ENCODE results near the gene KAT5. TPM values are rescaled to one million over a fixed set of nuclear protein-coding genes. Genes with fewer than 3 reads are reported as not detected.
A peak's percentile ranks its signal among the peaks of the same experiment; 100 is the strongest.

Gene KAT5
- total and polyA plus RNA-seq, 2 of the 13 experiments (the other 11 are each of a cell fraction or from before 2014, with no cell fraction given), result 35.2 to 48.3 TPM

DNA sequence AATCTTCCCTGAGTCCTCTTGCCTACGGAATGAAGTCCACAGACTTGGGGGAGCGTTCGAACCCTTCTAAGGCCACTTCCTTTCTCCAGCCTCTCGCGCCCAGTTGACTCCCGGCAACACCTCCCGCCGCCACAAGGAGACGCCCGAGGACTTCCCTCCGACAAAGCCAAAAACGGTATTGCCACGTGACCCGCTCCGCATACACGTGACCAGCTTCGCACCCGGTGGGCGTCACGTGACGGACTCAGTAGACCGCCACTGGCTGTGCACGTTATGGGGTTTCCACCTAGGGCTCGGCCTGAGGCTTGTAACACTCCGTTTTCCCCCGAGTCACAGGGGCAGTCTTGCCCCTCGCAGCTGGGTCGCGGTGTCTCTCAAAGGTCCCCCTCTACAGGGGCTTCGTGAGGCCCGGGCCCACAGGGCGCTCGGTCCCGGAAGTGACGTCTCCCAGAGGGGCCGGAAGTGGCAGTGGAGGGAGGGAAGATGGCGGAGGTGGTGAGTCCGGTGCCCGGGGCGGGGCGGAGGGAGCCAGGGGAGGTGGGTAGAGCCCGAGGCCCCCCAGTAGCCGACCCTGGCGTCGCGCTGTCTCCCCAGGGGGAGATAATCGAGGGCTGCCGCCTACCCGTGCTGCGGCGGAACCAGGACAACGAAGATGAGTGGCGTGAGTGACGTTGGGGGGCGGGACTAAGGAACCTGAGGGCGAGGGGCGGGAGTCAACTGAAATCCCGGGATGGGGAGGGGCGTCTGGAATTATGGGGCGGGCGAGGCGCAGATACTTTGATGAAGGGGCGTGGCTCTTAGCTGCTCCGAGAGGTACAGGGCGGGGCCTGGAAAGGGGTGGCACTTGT lies at the start of gene KAT5 (continued):
- TF ChIP-seq, protein P1, sequence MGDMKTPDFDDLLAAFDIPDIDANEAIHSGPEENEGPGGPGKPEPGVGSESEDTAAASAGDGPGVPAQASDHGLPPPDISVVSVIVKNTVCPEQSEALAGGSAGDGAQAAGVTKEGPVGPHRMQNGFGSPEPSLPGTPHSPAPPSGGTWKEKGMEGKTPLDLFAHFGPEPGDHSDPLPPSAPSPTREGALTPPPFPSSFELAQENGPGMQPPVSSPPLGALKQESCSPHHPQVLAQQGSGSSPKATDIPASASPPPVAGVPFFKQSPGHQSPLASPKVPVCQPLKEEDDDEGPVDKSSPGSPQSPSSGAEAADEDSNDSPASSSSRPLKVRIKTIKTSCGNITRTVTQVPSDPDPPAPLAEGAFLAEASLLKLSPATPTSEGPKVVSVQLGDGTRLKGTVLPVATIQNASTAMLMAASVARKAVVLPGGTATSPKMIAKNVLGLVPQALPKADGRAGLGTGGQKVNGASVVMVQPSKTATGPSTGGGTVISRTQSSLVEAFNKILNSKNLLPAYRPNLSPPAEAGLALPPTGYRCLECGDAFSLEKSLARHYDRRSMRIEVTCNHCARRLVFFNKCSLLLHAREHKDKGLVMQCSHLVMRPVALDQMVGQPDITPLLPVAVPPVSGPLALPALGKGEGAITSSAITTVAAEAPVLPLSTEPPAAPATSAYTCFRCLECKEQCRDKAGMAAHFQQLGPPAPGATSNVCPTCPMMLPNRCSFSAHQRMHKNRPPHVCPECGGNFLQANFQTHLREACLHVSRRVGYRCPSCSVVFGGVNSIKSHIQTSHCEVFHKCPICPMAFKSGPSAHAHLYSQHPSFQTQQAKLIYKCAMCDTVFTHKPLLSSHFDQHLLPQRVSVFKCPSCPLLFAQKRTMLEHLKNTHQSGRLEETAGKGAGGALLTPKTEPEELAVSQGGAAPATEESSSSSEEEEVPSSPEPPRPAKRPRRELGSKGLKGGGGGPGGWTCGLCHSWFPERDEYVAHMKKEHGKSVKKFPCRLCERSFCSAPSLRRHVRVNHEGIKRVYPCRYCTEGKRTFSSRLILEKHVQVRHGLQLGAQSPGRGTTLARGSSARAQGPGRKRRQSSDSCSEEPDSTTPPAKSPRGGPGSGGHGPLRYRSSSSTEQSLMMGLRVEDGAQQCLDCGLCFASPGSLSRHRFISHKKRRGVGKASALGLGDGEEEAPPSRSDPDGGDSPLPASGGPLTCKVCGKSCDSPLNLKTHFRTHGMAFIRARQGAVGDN (CRISPR knock-in tag; IDR thresholded peaks at IDR 0.05), result peak; percentile 99
- TF ChIP-seq GPN1 (CRISPR knock-in tag; IDR thresholded peaks at IDR 0.05; ENCODE audit: borderline replicate concordance) (no peak), ZNF562 (CRISPR knock-in tag; IDR thresholded peaks at IDR 0.05; ENCODE audit: borderline replicate concordance) (peak; percentile 51; the same call in 1 of the 2 replicates), HDAC6 (IDR thresholded peaks at IDR 0.05; ENCODE audit: low read depth, low read length) (no peak), NFYC (CRISPR knock-in tag; IDR thresholded peaks at IDR 0.05) (peak; percentile 65), BRD4 (CRISPR knock-in tag; IDR thresholded peaks at IDR 0.05) (no peak), GZF1 (CRISPR knock-in tag; IDR thresholded peaks at IDR 0.05) (no peak; the same call in 1 of the 2 replicates), ZNF775 (CRISPR knock-in tag; IDR thresholded peaks at IDR 0.05; ENCODE audit: borderline replicate concordance) (0 out of 2 replicates have a peak, but pooled peaks have one; percentile 47), SMARCC2 (IDR thresholded peaks at IDR 0.05) (no peak)
- TF ChIP-seq, protein P2, sequence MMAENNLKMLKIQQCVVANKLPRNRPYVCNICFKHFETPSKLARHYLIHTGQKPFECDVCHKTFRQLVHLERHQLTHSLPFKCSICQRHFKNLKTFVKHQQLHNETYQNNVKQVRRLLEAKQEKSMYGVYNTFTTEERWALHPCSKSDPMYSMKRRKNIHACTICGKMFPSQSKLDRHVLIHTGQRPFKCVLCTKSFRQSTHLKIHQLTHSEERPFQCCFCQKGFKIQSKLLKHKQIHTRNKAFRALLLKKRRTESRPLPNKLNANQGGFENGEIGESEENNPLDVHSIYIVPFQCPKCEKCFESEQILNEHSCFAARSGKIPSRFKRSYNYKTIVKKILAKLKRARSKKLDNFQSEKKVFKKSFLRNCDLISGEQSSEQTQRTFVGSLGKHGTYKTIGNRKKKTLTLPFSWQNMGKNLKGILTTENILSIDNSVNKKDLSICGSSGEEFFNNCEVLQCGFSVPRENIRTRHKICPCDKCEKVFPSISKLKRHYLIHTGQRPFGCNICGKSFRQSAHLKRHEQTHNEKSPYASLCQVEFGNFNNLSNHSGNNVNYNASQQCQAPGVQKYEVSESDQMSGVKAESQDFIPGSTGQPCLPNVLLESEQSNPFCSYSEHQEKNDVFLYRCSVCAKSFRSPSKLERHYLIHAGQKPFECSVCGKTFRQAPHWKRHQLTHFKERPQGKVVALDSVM (CRISPR knock-in tag; IDR thresholded peaks at IDR 0.05), result no peak
- TF ChIP-seq, protein P3, sequence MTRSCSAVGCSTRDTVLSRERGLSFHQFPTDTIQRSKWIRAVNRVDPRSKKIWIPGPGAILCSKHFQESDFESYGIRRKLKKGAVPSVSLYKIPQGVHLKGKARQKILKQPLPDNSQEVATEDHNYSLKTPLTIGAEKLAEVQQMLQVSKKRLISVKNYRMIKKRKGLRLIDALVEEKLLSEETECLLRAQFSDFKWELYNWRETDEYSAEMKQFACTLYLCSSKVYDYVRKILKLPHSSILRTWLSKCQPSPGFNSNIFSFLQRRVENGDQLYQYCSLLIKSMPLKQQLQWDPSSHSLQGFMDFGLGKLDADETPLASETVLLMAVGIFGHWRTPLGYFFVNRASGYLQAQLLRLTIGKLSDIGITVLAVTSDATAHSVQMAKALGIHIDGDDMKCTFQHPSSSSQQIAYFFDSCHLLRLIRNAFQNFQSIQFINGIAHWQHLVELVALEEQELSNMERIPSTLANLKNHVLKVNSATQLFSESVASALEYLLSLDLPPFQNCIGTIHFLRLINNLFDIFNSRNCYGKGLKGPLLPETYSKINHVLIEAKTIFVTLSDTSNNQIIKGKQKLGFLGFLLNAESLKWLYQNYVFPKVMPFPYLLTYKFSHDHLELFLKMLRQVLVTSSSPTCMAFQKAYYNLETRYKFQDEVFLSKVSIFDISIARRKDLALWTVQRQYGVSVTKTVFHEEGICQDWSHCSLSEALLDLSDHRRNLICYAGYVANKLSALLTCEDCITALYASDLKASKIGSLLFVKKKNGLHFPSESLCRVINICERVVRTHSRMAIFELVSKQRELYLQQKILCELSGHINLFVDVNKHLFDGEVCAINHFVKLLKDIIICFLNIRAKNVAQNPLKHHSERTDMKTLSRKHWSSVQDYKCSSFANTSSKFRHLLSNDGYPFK (CRISPR knock-in tag; IDR thresholded peaks at IDR 0.05; ENCODE audit: borderline replicate concordance), result peak; percentile 97
- TF ChIP-seq, protein P4, sequence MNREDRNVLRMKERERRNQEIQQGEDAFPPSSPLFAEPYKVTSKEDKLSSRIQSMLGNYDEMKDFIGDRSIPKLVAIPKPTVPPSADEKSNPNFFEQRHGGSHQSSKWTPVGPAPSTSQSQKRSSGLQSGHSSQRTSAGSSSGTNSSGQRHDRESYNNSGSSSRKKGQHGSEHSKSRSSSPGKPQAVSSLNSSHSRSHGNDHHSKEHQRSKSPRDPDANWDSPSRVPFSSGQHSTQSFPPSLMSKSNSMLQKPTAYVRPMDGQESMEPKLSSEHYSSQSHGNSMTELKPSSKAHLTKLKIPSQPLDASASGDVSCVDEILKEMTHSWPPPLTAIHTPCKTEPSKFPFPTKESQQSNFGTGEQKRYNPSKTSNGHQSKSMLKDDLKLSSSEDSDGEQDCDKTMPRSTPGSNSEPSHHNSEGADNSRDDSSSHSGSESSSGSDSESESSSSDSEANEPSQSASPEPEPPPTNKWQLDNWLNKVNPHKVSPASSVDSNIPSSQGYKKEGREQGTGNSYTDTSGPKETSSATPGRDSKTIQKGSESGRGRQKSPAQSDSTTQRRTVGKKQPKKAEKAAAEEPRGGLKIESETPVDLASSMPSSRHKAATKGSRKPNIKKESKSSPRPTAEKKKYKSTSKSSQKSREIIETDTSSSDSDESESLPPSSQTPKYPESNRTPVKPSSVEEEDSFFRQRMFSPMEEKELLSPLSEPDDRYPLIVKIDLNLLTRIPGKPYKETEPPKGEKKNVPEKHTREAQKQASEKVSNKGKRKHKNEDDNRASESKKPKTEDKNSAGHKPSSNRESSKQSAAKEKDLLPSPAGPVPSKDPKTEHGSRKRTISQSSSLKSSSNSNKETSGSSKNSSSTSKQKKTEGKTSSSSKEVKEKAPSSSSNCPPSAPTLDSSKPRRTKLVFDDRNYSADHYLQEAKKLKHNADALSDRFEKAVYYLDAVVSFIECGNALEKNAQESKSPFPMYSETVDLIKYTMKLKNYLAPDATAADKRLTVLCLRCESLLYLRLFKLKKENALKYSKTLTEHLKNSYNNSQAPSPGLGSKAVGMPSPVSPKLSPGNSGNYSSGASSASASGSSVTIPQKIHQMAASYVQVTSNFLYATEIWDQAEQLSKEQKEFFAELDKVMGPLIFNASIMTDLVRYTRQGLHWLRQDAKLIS (CRISPR knock-in tag; IDR thresholded peaks at IDR 0.05), result no peak
